DOHH2 (cell line): ENCODE data around the gene WDR5.

Experiments used
- H3F3A ChIP-seq: fragments of 200-600 bp; sonication (generic), shearing (Covaris generic); 2 replicates; pipeline ENCODE4 v1.6.0; 2016; ENCODE audit warnings: antibody characterized with exemption, mild to moderate bottlenecking; ENCODE audit not compliant: control insufficient read depth, insufficient read depth
- H3K27ac ChIP-seq: fragments of 200-600 bp; sonication (generic); 2 replicates; pipeline ENCODE4 v1.5.1; 2014; ENCODE audit warnings: low read depth, mild to moderate bottlenecking, low read length, moderate library complexity
- H3K27me3 ChIP-seq: fragments of 200-600 bp; sonication (generic); 2 replicates; pipeline ENCODE4 v1.6.1; 2014; ENCODE audit warnings: mild to moderate bottlenecking, low read length, mixed read lengths; ENCODE audit not compliant: control insufficient read depth
- H3K36me3 ChIP-seq: fragments of 200-600 bp; sonication (generic); 2 replicates; pipeline ENCODE4 v1.6.1; 2014; ENCODE audit warnings: mild to moderate bottlenecking, low read length, moderate library complexity, mixed read lengths; ENCODE audit not compliant: control insufficient read depth
- H3K4me1 ChIP-seq: fragments of 200-600 bp; sonication (generic); 2 replicates; pipeline ENCODE4 v1.6.1; 2014; ENCODE audit warnings: mild to moderate bottlenecking, low read length, mixed read lengths; ENCODE audit not compliant: control insufficient read depth
- H3K4me2 ChIP-seq: fragments of 200-600 bp; sonication (generic); 2 replicates; pipeline ENCODE4 v1.6.0; 2014; ENCODE audit warnings: mild to moderate bottlenecking, low read length, moderate library complexity
- H3K4me3 ChIP-seq: fragments of 200-600 bp; sonication (generic); 2 replicates; pipeline ENCODE4 v1.5.1; 2014; ENCODE audit warnings: mild to moderate bottlenecking, low read length, mixed read lengths
- H3K79me2 ChIP-seq: fragments of 200-600 bp; sonication (generic); 2 replicates; pipeline ENCODE4 v1.6.1; 2014; ENCODE audit warnings: mild to moderate bottlenecking, low read length, mixed read lengths; ENCODE audit not compliant: control insufficient read depth
- H3K9me2 ChIP-seq: fragments of 200-600 bp; sonication (generic); replicated peaks from 2 replicates; pipeline ENCODE4 v1.6.1; 2014; ENCODE audit warnings: mild to moderate bottlenecking, low read length, mixed read lengths; ENCODE audit not compliant: control insufficient read depth
- H3K9me3 ChIP-seq: fragments of 200-600 bp; sonication (generic); 2 replicates; pipeline ENCODE4 v1.6.1; 2014; ENCODE audit warnings: antibody characterized with exemption, low read length, mixed read lengths; ENCODE audit not compliant: control insufficient read depth, insufficient read depth
- H4K20me1 ChIP-seq: fragments of 200-600 bp; sonication (generic); 2 replicates; pipeline ENCODE4 v1.6.0; 2014; ENCODE audit warnings: low read depth, mild to moderate bottlenecking, antibody characterized with exemption, low read length, moderate library complexity; ENCODE audit not compliant: control insufficient read depth, insufficient read depth
- EZH2phosphoT487 ChIP-seq: fragments of 200-600 bp; sonication (generic); IDR thresholded peaks from 2 replicates; pipeline ENCODE4 v1.6.1; 2017; ENCODE audit warnings: borderline replicate concordance, mild to moderate bottlenecking, antibody characterized with exemption, low read length, moderate library complexity, mixed read lengths
- TF ChIP-seq, protein P1 (sequence below): fragments of 200-600 bp; sonication (generic); IDR thresholded peaks from one replicate; pipeline ENCODE4 v1.5.1; 2014; ENCODE audit warnings: antibody characterized with exemption, mild to moderate bottlenecking, low read depth, low read length; ENCODE audit not compliant: poor library complexity, severe bottlenecking

The WDR5 gene

DNA sequence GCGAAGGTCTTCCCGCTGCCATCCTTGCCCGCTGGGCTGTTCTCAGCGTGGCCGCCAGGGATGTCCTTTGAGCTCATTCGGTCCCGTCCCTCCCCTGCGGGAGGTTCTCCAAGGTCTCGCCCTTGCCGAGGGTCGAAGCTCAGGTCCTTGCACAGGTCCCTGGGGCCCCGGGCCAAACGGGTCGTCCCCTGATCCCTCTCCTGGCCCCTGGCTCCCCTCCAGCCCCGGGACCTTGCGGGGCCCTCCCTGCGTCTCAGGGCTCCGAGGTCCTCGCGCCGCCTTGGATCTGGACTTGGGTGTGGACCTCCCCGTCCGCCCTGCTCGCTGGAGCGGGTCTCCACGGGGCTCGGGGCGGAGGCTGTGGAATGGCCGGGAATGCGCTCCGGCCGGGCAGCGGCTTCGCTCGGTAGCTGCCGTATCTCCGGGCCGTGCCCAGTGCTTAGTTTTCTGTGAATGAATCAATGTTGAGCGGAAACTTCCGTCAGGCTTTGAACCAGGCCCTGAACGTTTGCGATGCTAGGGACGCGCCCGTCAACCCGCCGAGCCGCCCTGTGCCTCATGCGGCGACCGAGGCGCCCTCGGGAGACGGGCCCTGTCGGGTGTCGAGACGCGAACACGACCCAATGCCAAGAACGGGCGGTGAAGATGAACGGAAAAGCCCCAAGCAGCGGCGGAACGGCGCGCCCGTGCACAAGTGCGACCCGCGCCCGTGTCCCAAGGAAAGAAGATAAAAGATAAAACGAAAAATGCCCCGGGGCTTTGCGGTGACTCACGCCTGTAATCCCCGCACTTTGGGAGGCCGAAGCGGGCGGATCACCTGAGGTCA lies 27.7 kb downstream of the WDR5 start:
- Histone ChIP-seq H3F3A (peaks cover 16% of the 10 kb centered on the region), H3K4me2 (no peak overlapping the region), H3K36me3 (peaks cover 9% of the 10 kb centered on the region), H3K27ac (peak overlapping the region; percentile 5; the same call in 1 of the 2 replicates), H3K9me2 (no peaks in the 10 kb centered on the region), H3K9me3 (no peaks in the 10 kb centered on the region), H3K4me3 (no peak overlapping the region), H3K27me3 (no peaks in the 10 kb centered on the region), H4K20me1 (no peaks in the 10 kb centered on the region), H3K4me1 (peaks cover 11% of the 10 kb centered on the region), H3K79me2 (no peaks in the 10 kb centered on the region; the same call in 1 of the 2 replicates)
- TF ChIP-seq, protein P1, sequence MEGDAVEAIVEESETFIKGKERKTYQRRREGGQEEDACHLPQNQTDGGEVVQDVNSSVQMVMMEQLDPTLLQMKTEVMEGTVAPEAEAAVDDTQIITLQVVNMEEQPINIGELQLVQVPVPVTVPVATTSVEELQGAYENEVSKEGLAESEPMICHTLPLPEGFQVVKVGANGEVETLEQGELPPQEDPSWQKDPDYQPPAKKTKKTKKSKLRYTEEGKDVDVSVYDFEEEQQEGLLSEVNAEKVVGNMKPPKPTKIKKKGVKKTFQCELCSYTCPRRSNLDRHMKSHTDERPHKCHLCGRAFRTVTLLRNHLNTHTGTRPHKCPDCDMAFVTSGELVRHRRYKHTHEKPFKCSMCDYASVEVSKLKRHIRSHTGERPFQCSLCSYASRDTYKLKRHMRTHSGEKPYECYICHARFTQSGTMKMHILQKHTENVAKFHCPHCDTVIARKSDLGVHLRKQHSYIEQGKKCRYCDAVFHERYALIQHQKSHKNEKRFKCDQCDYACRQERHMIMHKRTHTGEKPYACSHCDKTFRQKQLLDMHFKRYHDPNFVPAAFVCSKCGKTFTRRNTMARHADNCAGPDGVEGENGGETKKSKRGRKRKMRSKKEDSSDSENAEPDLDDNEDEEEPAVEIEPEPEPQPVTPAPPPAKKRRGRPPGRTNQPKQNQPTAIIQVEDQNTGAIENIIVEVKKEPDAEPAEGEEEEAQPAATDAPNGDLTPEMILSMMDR = no peak

DNA sequence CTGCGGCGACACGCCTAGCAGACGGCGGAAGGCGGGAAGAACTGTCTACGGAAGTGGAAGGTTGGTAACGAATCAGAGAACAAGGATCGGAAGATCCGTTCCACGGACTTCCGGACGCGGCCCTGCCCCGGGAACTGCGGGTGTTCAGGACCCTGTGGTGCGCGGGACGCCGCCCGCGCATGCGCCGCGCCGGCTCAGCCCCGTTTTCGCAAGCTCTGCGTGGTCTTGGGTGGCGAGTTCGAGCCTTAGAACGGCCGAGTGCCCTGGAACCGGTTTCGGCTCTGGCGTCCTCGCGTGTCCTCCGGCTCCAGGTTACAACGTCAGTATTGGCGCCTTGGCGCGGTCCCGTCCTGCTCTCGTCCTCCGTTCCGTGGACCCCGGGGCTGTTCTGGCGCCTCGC lies 29.0 kb downstream of the WDR5 start:
- no peak for TF ChIP-seq EZH2phosphoT487
- TF ChIP-seq, protein P1 = no peak
- no peak overlapping the region for H3K4me3 ChIP-seq

DNA sequence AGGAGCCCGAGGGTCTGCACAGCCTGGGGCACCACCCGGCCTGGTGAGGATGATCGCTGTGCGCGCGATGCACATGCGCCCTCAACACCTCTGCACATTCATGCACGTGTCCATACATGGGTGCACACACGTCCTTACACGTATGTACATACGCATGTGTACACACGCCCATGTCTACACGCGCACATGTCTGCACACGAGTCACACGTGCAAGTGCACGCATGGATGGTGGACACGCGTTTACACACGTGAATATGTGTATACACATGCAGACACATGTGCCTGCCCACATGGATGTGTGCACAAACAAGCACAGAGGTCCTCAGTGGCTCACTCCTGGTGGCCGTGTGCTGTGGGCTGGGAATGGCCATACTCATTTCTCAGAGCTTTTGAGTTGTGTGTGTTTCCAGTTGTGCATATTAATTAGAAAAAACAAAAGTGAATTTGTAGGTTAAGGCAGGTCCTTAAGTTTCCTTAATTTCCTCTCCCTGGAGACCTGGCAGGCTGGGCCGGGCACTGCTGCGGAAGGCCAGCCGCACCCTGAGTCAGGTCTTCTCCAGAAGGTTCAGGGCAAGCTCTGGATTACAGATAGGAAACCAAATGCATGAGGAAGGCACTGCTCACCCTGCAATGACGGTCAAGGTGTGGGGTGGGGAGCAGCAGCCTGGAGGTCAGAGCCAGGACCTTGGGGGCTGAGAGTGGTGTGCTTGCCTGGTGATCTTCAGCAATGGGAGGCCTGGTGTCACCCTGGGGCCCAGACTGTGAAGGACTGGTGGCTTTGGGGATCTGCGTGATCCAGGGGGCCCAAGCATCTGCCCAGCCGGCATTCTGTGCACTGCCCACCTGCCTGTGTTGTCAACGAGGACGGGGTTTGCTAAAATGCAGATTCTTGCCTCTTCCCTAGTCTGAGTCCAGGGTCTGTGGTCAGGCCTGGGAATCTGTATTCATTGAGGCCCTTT lies 29.8 kb downstream of the WDR5 start:
- no peak overlapping the region for H3K27ac ChIP-seq

More for the DNA sequence above, 29.0 kb downstream of the WDR5 start:
- Histone ChIP-seq H4K20me1 (no peaks in the 10 kb centered on the region), H3K27me3 (no peaks in the 10 kb centered on the region), H3K27ac (no peak overlapping the region), H3K4me1 (peaks cover 11% of the 10 kb centered on the region), H3F3A (peaks cover 12% of the 10 kb centered on the region), H3K79me2 (no peaks in the 10 kb centered on the region; the same call in 1 of the 2 replicates), H3K9me3 (0 out of 2 replicates have a peak, but pooled peaks cover 3% of the 10 kb centered on the region), H3K4me2 (no peak overlapping the region), H3K9me2 (no peaks in the 10 kb centered on the region), H3K36me3 (no peaks in the 10 kb centered on the region; the same call in 1 of the 2 replicates)

More for the DNA sequence above, 29.8 kb downstream of the WDR5 start:
- Histone ChIP-seq H3K9me2 (no peaks in the 10 kb centered on the region), H3F3A (peaks cover 9% of the 10 kb centered on the region), H3K27me3 (no peaks in the 10 kb centered on the region), H3K79me2 (no peaks in the 10 kb centered on the region; the same call in 1 of the 2 replicates), H4K20me1 (no peaks in the 10 kb centered on the region), H3K4me1 (peaks cover 11% of the 10 kb centered on the region), H3K9me3 (0 out of 2 replicates have a peak, but pooled peaks cover 3% of the 10 kb centered on the region), H3K4me3 (no peak overlapping the region), H3K36me3 (no peaks in the 10 kb centered on the region), H3K4me2 (no peak overlapping the region)
- no peak for TF ChIP-seq EZH2phosphoT487
- TF ChIP-seq, protein P1 = no peak
